ENCODE data around the gene IFI35.

The IFI35 gene

GRCh38 chr17:43021741-43022512 is 15.3 kb downstream of the IFI35 start, which contains the start of gene VAT1:
VAT1 (minus strand) TSS chr17:43022385; CDS start chr17:43022322, 63 bp downstream.
- Histone ChIP-seq H2AFZ (ENCODE audit: low read depth, low read length) (peak within 1 kb of the TSS; percentile 74), H3K4me3 (ENCODE audit: low read depth in 1 of 2, low read length in 2 of 2) (peak within 1 kb of the TSS; percentile 35 to 72), H3K4me1 (ENCODE audit: insufficient read depth, low read length) (peaks cover 33% of the 10 kb centered on the region), H3K9me3 (ENCODE audit: insufficient read depth, low read length, severe bottlenecking) (no peaks in the 10 kb centered on the region), H3K36me3 (ENCODE audit: insufficient read depth, low read length) (no peaks in the 10 kb centered on the region), H3K9ac (ENCODE audit: low read depth, low read length) (peak within 1 kb of the TSS; percentile 57), H3K4me2 (ENCODE audit: insufficient read depth, low read length) (peak within 1 kb of the TSS; percentile 96), H3K27ac (ENCODE audit: low read length) (0 out of 2 replicates have a peak within 1 kb of the TSS, but pooled peaks have one; percentile 1), H4K20me1 (ENCODE audit: insufficient read depth, low read length) (no peaks in the 10 kb centered on the region), H3K79me2 (ENCODE audit: insufficient read depth, low read length) (no peaks in the 10 kb centered on the region), H3K27me3 (ENCODE audit: insufficient read depth, low read length, poor library complexity) (peaks cover 6% of the 10 kb centered on the region)
- DNase-seq (peak; percentile 74), ATAC-seq (ENCODE audit: insufficient read depth, low read depth) (peak; percentile 75)
- TF ChIP-seq, protein P1, sequence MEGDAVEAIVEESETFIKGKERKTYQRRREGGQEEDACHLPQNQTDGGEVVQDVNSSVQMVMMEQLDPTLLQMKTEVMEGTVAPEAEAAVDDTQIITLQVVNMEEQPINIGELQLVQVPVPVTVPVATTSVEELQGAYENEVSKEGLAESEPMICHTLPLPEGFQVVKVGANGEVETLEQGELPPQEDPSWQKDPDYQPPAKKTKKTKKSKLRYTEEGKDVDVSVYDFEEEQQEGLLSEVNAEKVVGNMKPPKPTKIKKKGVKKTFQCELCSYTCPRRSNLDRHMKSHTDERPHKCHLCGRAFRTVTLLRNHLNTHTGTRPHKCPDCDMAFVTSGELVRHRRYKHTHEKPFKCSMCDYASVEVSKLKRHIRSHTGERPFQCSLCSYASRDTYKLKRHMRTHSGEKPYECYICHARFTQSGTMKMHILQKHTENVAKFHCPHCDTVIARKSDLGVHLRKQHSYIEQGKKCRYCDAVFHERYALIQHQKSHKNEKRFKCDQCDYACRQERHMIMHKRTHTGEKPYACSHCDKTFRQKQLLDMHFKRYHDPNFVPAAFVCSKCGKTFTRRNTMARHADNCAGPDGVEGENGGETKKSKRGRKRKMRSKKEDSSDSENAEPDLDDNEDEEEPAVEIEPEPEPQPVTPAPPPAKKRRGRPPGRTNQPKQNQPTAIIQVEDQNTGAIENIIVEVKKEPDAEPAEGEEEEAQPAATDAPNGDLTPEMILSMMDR (IDR thresholded peaks at IDR 0.05; ENCODE audit: borderline replicate concordance, extremely low read depth, low read length, poor library complexity, severe bottlenecking), result no peak
- peak; percentile 92 for TF ChIP-seq EZH2 (IDR thresholded peaks at IDR 0.05; ENCODE audit: borderline replicate concordance, low read depth, low read length, severe bottlenecking)

DNA sequence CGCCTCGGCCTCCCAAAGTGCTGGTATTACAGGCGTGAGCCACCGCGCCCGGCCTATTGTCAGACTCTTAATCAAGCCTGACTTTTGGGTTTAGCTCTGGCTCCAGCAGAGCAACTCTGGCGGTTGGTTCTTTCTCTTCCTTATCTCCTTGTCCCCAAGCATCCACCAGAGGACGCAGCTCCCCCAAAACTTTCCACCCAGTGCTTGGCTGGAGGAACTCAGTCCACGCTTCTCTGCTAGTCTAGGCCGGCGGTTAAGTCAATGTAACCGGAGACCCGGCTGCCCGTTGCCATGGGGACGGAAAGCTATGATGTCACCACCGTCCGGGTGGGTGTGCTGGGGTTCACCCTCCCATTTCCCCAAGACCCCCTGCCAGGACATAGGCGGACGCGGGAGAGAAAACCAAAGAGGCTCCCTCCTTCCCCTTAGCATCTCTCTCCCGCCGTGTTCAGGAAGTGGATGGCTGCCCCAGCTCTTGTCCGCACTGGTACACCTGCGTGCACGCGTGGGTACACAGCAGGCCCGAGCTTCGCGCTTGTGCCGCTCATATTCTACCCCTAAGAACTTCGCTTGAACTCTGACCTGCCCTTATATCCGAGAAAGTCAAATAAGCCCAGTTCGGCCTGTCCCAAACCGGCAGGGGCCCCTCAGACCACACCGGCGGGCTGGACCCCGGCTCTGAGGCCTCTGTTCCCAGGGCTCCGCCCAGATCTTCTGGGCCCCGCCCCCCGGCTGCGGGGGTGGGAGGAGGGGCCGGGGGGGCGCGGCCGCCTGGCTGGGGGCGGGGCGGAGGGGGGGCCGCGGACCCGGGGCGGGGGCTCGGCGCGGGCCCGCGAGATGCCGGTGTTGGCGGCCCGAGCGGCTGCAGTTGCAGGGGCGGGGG is 18.1 kb downstream of the IFI35 start, which contains the start of gene RND2:
RND2 (plus strand) TSS at position 825 of the 883 bp plus-strand sequence. CDS start 117 bp downstream, outside the sequence.
- no peaks in the 10 kb centered on the region for H4K20me1 ChIP-seq (ENCODE audit: insufficient read depth, low read length)
- peaks cover 33% of the 10 kb centered on the region for H3K4me1 ChIP-seq (ENCODE audit: insufficient read depth, low read length)
- peaks cover 6% of the 10 kb centered on the region for H3K27me3 ChIP-seq (ENCODE audit: insufficient read depth, low read length, poor library complexity)
- ATAC-seq (ENCODE audit: insufficient read depth, low read depth) (peak; percentile 62), DNase-seq (peak; percentile 84)
- TF ChIP-seq EZH2 (IDR thresholded peaks at IDR 0.05; ENCODE audit: borderline replicate concordance, low read depth, low read length, severe bottlenecking), result no peak
- TF ChIP-seq, protein P1 (IDR thresholded peaks at IDR 0.05; ENCODE audit: borderline replicate concordance, extremely low read depth, low read length, poor library complexity, severe bottlenecking), result peak; percentile 76
- H3K79me2 ChIP-seq (ENCODE audit: insufficient read depth, low read length), result no peaks in the 10 kb centered on the region
- H3K36me3 ChIP-seq (ENCODE audit: insufficient read depth, low read length), result no peaks in the 10 kb centered on the region
- H3K27ac ChIP-seq (ENCODE audit: low read length), result peak within 1 kb of the TSS; percentile 51; the same call in 1 of the 2 replicates
- peak within 1 kb of the TSS; percentile 28 to 69; a peak in 3 of 4 replicates for H3K4me3 ChIP-seq (ENCODE audit: low read depth in 1 of 2, low read length in 2 of 2)
- peak within 1 kb of the TSS; percentile 76 for H2AFZ ChIP-seq (ENCODE audit: low read depth, low read length)
- peak within 1 kb of the TSS; percentile 96 for H3K4me2 ChIP-seq (ENCODE audit: insufficient read depth, low read length)
- peak within 1 kb of the TSS; percentile 63 for H3K9ac ChIP-seq (ENCODE audit: low read depth, low read length)
- no peaks in the 10 kb centered on the region for H3K9me3 ChIP-seq (ENCODE audit: insufficient read depth, low read length, severe bottlenecking)

DNA sequence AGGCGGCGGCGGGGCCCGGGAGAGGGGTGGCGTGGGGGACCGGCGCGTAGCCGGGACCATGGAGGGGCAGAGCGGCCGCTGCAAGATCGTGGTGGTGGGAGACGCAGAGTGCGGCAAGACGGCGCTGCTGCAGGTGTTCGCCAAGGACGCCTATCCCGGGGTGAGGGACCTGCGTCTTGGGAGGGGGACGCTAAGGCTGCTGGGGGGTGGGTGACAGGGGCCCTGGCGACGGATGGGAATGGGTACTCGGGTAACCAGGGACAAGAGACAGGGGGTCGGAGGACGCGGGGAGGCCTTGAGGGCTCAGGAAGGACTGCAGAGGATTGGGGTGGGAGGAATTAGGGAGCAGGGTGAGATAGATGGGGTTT is 18.7 kb downstream of the IFI35 start:
- TF ChIP-seq EZH2 (IDR thresholded peaks at IDR 0.05; ENCODE audit: borderline replicate concordance, low read depth, low read length, severe bottlenecking), result no peak
- TF ChIP-seq, protein P1 (IDR thresholded peaks at IDR 0.05; ENCODE audit: borderline replicate concordance, extremely low read depth, low read length, poor library complexity, severe bottlenecking), result no peak
- peak overlapping the region; percentile 96 for H3K4me2 ChIP-seq (ENCODE audit: insufficient read depth, low read length)
- peak; percentile 23 for ATAC-seq (ENCODE audit: insufficient read depth, low read depth)
- no peak for DNase-seq
- H3K36me3 ChIP-seq (ENCODE audit: insufficient read depth, low read length), result no peaks in the 10 kb centered on the region
- H3K4me1 ChIP-seq (ENCODE audit: insufficient read depth, low read length), result peaks cover 33% of the 10 kb centered on the region
- H3K27ac ChIP-seq (ENCODE audit: low read length), result no peak overlapping the region
- H3K79me2 ChIP-seq (ENCODE audit: insufficient read depth, low read length), result no peaks in the 10 kb centered on the region
- no peaks in the 10 kb centered on the region for H4K20me1 ChIP-seq (ENCODE audit: insufficient read depth, low read length)
- peaks cover 6% of the 10 kb centered on the region for H3K27me3 ChIP-seq (ENCODE audit: insufficient read depth, low read length, poor library complexity)
- H2AFZ ChIP-seq (ENCODE audit: low read depth, low read length), result peak overlapping the region; percentile 47
- no peaks in the 10 kb centered on the region for H3K9me3 ChIP-seq (ENCODE audit: insufficient read depth, low read length, severe bottlenecking)
- H3K4me3 ChIP-seq (ENCODE audit: low read depth in 1 of 2, low read length in 2 of 2), result peak overlapping the region in 1 of 2 experiments; percentile 51; a peak in 3 of 4 replicates
- peak overlapping the region; percentile 63 for H3K9ac ChIP-seq (ENCODE audit: low read depth, low read length)

All from DND-41 (cell line).